Fibroblast of skin of back (primary cell): ENCODE measurements around the gene LYPD6. TPM values are rescaled to one million over a fixed set of nuclear protein-coding genes. Genes with fewer than 3 reads are reported as not detected.
A peak's percentile ranks its signal among the peaks of the same experiment; 100 is the strongest.
"Not testable (repeated sequence)": the region's sequence is repeated elsewhere in the genome, so short reads cannot be mapped to it uniquely, and the experiment has no call there.

Experiments
- DNase-seq: peaks from one replicate; pipeline ENCODE4 v3.0.0-alpha.2; 2013
- polyA plus RNA-seq, 2 experiments: library from polyadenylated mRNA; unstranded; fragments of 120-200 nt; gene quantifications; one replicate each; pipeline ENCODE4 v1.2.1, GENCODE V29; 2013; ENCODE audit not compliant: insufficient read length in 2 of 2

LYPD6 gene
- polyA plus RNA-seq (2013, experiment 1 of 2; ENCODE audit: insufficient read length) = 2.3 TPM
- polyA plus RNA-seq (2013, experiment 2 of 2; ENCODE audit: insufficient read length) = 1.4 TPM

DNA sequence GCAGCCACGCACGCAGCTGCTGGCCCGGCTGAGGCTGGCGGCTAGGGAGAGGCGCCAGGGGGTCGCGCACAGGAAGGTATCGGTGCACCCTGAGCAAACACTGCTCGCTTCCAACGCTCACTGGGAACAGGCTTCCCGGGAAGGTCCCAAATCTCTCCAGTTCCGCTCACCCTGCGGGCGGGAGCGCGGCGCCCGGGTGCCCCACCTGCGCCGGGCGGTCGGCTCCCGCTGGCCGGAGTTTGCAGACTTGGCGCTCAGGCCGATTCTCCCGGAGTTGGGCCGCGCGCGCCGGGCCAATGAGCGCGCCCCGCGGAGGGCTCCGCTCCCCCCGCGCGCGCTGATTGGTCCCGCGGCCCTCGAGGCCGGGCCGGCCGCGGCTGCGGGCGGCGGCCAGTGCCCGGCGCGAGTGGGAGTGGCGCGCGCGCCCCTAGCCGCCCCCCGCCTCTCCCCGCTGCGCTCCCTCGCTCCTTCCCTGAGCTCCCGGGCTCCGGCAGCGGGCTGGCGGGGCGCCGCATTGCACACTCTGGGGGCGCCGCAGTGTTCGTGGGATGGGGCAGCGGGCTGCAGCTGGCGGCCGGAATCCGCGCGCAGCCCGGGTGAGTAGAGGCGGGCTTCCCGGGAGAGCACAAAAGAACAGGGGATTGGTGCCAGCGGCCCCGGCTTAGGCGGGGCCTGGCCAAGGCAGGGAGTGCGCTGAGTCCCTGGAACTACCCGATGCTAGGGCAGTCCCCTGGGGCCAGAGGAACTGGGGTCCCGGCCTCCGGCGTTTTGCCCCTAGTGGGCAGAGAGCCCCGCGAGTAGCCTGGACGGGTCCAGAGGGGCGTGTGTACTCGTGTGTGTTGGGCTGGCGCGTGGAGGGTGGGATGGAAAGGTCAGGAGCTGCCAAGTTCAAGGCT lies at the start of gene LYPD6:
Gene LYPD6, plus strand, starts transcription at position 461 of the 896 bp plus-strand sequence. CDS start 107,122 bp downstream, outside the sequence.
- peak; percentile 83 for DNase-seq

DNA sequence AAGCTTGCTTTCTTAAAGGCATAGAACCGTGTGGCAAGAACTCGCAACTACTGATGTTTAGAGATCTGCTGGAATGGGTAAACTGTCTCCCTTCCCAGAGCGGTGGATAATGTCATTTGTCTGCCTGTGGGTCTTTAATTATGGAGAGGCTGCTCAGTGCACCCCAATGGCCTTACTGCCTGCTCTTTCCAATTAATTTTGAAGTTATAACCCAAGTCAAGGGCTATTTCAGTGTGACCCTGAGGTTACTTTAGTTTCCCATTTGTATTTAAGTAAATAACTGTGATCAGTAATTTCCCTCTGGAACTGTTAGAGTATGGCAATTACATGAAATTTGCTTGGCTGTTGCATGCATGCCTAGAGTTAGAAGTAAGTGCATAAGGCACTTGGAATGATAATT lies 48.9 kb upstream of the LYPD6 start:
- no peak for DNase-seq

- no peak for DNase-seq
These were observed 39.7 kb upstream of the LYPD6 start for GRCh38 chr2:149290662-149291061.

GRCh38 chr2:149291881-149292280 lies 38.5 kb upstream of the LYPD6 start:
- DNase-seq = peak; percentile 4

GRCh38 chr2:149296031-149296430 lies 34.4 kb upstream of the LYPD6 start:
- no peak for DNase-seq

DNA sequence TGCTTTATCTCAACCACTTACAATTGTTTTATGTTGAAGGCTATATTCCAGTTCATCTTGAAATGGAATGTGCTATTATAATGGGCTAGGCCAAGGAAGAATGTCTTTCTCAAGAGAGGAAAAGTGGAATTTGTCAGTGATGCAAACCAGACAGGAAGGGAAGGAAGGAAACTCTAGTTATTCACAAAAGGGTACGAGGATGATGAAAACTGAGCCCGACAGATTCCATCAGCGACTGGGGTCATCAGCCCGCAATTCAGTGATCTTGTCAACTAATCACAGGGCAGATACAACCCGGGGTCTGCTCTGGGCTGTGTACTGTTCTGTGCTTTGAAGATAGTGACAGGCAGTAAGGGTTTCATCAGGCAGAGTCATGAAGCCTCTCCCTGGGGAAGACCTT lies 23.4 kb upstream of the LYPD6 start:
- DNase-seq = no peak

GRCh38 chr2:149310349-149310748 lies 20.0 kb upstream of the LYPD6 start:
- DNase-seq = no peak

DNA sequence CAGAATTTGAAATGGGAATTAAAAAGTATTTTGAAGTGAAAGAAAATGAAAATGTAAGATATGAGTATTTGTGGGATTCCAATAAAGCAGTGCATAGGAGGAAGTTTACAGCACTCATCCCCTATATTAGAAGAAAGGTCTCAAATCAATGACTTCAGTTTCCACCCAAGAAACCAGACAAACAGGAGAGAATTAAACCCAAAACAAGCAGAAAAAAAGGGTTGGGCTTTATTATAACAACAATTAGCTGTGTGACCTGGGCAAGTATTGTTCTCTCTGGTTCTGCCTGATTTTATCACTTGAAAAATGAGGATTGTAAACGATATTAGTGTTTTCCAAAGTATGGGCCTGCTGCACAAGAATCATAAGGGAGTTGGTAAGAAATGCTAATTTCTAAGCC lies 18.3 kb upstream of the LYPD6 start:
- no peak for DNase-seq

DNA sequence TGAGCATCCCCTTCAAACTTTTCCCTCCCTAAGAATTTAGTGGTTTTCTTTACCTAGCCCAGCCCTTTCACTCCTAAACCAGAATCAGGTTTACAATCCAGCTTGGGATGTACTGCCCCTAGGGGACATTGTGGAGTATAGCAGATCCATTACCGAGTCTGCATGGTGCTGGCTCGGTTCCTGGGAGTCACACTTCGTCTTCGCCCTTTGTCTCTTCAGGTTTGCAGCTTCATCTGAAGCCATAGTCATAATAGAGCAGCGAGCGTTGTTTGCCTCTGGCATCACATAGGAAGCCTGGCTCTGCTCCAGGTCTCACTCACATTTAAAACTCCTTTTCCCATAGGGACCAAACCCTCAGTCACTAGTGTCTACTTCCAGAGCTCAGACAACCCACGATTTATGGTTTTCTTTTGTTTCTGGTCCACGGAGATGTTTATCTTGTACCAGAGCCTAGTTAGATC lies 16.8 kb upstream of the LYPD6 start:
- peak; percentile 34 for DNase-seq

DNA sequence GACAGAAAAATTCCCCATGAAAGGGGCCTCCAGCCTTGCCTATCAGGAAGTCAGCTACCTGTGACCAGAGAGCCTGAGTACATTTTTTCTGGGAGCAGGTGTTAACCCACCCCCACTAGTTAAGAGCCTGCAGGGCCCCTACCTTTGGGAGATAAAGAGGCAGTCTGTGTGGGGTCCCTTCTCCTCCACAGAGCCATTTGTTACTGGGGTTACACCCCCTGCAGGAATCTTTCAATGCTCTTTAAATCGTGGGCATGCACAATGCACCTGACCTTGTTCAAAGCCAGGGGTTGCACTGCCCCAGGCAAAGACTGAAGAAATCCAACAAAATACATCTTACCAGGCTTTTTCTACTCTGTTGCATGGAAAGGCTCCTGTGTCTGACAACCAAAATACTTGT lies 15.7 kb upstream of the LYPD6 start:
- no peak for DNase-seq

- DNase-seq = no peak
These were observed 14.9 kb upstream of the LYPD6 start for GRCh38 chr2:149315461-149315860.

GRCh38 chr2:149318566-149318965 lies 11.8 kb upstream of the LYPD6 start:
- DNase-seq = not testable (repeated sequence)

- no peak for DNase-seq
These were observed 10.0 kb upstream of the LYPD6 start for GRCh38 chr2:149320362-149320761.

- DNase-seq = no peak
These were observed 1.3 kb upstream of the LYPD6 start for GRCh38 chr2:149329068-149329467.

GRCh38 chr2:149329489-149330126 lies 779 bp upstream of the LYPD6 start:
- peak; percentile 66 for DNase-seq

GRCh38 chr2:149331023-149331400 lies 625 bp downstream of the LYPD6 start:
- no peak for DNase-seq

DNA sequence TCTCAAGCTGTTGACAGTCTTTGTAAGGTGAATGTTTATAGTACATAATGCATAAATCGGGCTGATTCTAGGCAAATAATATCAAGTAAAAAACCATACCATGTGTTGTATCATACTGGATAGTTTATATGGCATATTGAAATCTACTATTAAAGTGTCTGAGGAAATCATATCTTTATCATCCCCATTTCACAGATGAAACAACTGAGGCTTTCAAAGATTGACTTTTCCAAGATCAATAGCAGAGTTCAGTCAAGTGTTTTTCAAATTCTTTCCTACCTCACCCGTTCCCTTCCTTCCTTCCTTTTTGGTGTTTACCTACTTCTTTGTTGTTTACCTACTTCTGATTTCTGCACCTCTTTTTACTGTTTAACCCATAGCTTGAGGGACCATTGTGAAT lies 2.0 kb downstream of the LYPD6 start:
- DNase-seq = no peak

DNA sequence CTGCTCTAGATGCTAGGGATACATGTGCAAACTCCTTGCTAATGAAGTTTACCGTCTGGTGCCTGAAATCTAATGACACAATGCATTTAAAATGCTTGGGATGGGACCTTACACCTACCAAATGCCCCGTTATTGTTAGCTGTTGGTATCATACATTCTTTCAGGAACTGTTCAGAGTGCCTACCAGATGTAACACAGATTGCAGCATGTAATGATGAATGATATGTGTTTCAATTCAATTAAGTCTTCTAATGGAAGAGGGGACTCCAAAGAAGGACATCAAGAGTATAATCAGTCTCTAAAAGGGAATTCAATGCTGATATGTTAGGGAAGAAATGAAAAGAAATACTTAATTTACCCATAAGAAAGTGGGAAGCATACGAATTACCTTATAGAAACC lies 3.2 kb downstream of the LYPD6 start:
- no peak for DNase-seq

DNA sequence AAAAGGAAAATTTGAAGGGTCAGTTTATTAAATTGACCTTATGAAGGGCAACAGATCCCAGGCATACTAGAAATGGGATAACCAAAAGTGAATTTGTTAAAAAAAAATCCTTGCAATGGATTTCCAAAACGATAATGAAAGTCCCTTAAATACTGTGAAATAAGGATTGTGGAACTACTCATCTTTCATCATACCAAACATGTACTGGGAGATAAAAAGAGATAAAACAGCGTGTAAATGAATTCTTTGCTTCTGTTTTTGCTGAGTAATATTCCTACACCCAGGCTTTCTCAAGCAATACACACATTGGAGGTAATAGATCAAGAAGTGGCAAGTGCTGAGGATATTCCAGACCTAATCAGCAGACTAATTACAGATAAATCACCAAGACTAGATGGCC lies 3.8 kb downstream of the LYPD6 start:
- DNase-seq = no peak

- DNase-seq = no peak
These were observed 8.9 kb downstream of the LYPD6 start for GRCh38 chr2:149339324-149339723.

GRCh38 chr2:149342509-149342908 lies 12.1 kb downstream of the LYPD6 start:
- no peak for DNase-seq

- no peak for DNase-seq
These were observed 13.7 kb downstream of the LYPD6 start for GRCh38 chr2:149344105-149344504.

DNA sequence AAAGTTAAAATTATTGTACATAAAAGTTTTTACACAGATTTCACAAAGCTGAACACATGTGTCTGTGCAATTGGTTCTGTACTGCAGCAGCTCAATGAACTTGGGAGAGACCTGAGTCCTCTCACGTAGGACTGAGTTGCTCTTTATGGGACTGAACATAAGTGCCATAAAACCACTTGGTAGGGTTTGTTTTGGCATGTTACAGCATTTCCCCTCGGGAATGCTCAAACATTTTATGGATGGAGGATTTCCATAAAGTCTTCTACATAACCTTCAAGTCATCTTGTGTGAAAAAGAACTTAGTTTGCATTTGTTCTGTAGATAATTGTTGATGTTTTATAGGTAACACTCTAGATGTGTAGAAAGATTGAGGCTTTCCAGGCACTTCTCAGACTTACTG lies 15.9 kb downstream of the LYPD6 start:
- DNase-seq = no peak

GRCh38 chr2:149348291-149348690 lies 17.9 kb downstream of the LYPD6 start:
- no peak for DNase-seq
